ENCODE measurements around the gene ARHGDIA.

Gene ARHGDIA

DNA sequence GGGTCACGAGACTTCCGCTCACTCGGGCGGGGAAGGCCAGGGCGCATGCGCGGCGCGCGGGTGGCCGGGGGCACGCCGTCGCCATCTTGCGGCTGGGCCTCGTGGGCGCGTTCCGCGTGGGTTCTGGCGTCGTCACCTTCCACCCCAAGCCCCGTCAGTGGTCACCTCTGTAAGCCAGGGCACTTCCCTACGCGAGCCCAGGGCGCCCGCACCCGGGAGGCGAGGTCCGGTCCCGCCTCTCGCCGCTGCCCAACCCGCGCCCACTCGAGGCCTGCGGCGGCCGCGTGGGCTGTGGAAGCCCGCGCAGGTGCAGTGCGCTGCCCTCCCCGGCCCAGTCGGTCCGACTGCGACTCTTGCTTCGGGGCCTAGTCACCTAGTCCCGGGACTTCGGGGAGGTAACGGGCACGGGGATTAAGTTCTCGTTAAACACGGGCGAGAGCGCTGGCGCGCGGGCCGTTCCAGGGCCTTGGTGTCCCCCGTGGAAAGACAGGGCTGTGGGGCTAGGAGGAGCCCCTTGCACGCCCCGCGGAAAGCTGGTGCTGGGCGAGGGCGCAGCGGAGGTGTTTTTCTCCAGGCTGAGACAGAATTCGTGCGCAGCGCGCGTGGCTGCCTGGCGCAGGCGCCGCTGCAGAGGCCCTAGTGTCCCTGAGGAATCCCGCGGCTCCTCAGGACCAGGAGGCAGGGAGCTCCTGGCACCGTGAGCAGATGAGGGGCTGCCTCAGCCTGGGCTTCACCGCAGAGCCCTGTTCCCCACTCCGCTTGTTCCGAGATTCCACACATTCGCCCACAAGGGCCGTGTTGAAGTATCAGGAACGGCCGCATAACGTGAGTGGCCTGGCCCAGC is 472 bp upstream of the ARHGDIA start:
- H3K36me3 ChIP-seq (ENCODE audit: control insufficient read depth, insufficient read depth, low read length), result no peaks in the 10 kb centered on the region
- 6% methylated on average over 86 of the region's 86 CpGs for WGBS, 2 experiments

GRCh38 chr17:81870131-81870980 is 781 bp downstream of the ARHGDIA start:
- H3K4me3 ChIP-seq (ENCODE audit: insufficient read depth, low read depth, low read length), result peak overlapping the region; percentile 99
- peak overlapping the region; percentile 9 for H3K27ac ChIP-seq (ENCODE audit: insufficient read depth, low read depth, low read length, poor library complexity, severe bottlenecking)
- peaks cover 34% of the 10 kb centered on the region for H3K4me1 ChIP-seq (ENCODE audit: control insufficient read depth, insufficient read depth, low read length)
- 2% methylated on average over 65 of the region's 65 CpGs for WGBS, 2 experiments
- H3K36me3 ChIP-seq (ENCODE audit: control insufficient read depth, insufficient read depth, low read length), result no peaks in the 10 kb centered on the region
- H3K27me3 ChIP-seq (ENCODE audit: control insufficient read depth, insufficient read depth, low read length, poor library complexity, severe bottlenecking), result no peaks in the 10 kb centered on the region
- no peaks in the 10 kb centered on the region for H3K9me3 ChIP-seq (ENCODE audit: control insufficient read depth, low read length)

More for the DNA sequence above, 472 bp upstream of the ARHGDIA start:
- Histone ChIP-seq H3K27me3 (ENCODE audit: control insufficient read depth, insufficient read depth, low read length, poor library complexity, severe bottlenecking) (no peaks in the 10 kb centered on the region), H3K9me3 (ENCODE audit: control insufficient read depth, low read length) (no peaks in the 10 kb centered on the region), H3K4me3 (ENCODE audit: insufficient read depth, low read depth, low read length) (peak overlapping the region; percentile 99), H3K4me1 (ENCODE audit: control insufficient read depth, insufficient read depth, low read length) (peaks cover 34% of the 10 kb centered on the region), H3K27ac (ENCODE audit: insufficient read depth, low read depth, low read length, poor library complexity, severe bottlenecking) (peak overlapping the region; percentile 87)

GRCh38 chr17:81869221-81870130 is 1.7 kb downstream of the ARHGDIA start:
- no peaks in the 10 kb centered on the region for H3K36me3 ChIP-seq (ENCODE audit: control insufficient read depth, insufficient read depth, low read length)
- peak overlapping the region; percentile 99 for H3K4me3 ChIP-seq (ENCODE audit: insufficient read depth, low read depth, low read length)
- no peaks in the 10 kb centered on the region for H3K9me3 ChIP-seq (ENCODE audit: control insufficient read depth, low read length)
- 48 to 51% methylated on average over 52 of the region's 52 CpGs for WGBS, 2 experiments
- H3K27ac ChIP-seq (ENCODE audit: insufficient read depth, low read depth, low read length, poor library complexity, severe bottlenecking), result peak overlapping the region; percentile 9
- H3K27me3 ChIP-seq (ENCODE audit: control insufficient read depth, insufficient read depth, low read length, poor library complexity, severe bottlenecking), result no peaks in the 10 kb centered on the region
- peaks cover 34% of the 10 kb centered on the region for H3K4me1 ChIP-seq (ENCODE audit: control insufficient read depth, insufficient read depth, low read length)

DNA sequence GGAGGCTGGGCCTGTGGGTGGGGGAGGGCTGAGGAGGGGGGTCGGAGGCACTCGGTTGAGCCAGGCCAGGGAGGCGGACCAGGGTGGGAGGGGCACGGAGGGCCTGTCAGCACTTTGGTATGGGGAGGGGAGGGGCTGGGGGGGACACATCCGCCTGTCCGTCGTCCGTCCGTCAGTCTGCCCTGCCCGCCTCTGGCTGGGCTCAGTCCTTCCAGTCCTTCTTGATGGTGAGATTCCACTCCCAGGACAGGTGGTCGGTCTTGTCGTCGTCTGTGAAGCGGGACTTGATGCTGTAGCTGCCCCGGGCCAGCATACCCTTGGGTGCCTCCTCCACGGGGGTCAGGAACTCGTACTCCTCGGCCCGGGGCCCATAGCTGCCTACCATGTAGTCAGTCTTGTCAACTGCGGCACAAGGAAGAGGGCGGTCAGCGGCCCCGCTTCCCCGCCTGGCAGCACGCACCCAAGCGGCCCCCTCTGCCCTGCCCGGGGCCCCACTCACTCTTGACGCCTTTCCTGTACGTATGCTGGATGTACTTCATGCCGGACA is 2.4 kb downstream of the ARHGDIA start:
- Histone ChIP-seq H3K27ac (ENCODE audit: insufficient read depth, low read depth, low read length, poor library complexity, severe bottlenecking) (peak overlapping the region; percentile 16), H3K36me3 (ENCODE audit: control insufficient read depth, insufficient read depth, low read length) (peaks cover under 1% of the 10 kb centered on the region), H3K4me1 (ENCODE audit: control insufficient read depth, insufficient read depth, low read length) (peaks cover 34% of the 10 kb centered on the region), H3K4me3 (ENCODE audit: insufficient read depth, low read depth, low read length) (no peak overlapping the region), H3K9me3 (ENCODE audit: control insufficient read depth, low read length) (no peaks in the 10 kb centered on the region), H3K27me3 (ENCODE audit: control insufficient read depth, insufficient read depth, low read length, poor library complexity, severe bottlenecking) (no peaks in the 10 kb centered on the region)
- WGBS, 2 experiments, result 81 to 87% methylated on average over 30 of the region's 30 CpGs

DNA sequence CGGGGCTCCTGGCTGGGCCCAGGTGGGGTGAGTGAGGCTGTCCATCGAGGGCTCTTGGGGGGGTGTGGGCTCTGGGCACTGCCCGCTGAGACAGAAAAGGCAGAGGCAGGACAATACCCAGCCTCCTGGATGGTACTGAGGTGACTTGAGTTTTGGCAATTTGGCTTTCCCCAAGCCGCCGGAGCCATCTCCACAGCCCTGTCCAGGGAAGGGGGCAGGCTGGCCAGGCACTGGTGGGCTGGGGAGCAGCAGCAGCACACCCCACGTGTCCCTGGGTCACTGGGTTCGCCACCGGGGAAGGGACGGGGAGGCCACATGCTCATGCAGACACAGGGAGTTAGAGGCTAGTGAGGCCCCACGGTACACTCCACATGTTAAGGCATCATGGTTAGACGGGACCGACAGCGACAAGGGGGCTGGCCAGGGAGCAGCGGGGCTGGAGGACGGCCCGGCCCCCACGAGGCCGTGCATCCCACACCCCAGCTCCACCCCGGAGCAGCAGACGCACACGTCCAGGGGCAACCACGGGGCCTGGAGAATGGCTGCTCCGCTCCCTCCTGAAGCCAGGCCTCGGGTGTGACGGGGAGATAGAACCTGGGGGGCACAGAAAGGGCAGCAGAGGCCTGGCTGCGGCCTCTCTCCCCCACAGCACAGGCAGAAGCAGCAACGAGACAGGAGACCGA is 3.0 kb downstream of the ARHGDIA start:
- 88 to 89% methylated on average over 27 to 28 of the region's 28 CpGs for WGBS, 2 experiments
- no peaks in the 10 kb centered on the region for H3K27me3 ChIP-seq (ENCODE audit: control insufficient read depth, insufficient read depth, low read length, poor library complexity, severe bottlenecking)
- peaks cover 7% of the 10 kb centered on the region for H3K36me3 ChIP-seq (ENCODE audit: control insufficient read depth, insufficient read depth, low read length)
- H3K4me1 ChIP-seq (ENCODE audit: control insufficient read depth, insufficient read depth, low read length), result peaks cover 34% of the 10 kb centered on the region
- H3K9me3 ChIP-seq (ENCODE audit: control insufficient read depth, low read length), result no peaks in the 10 kb centered on the region
- no peak overlapping the region for H3K4me3 ChIP-seq (ENCODE audit: insufficient read depth, low read depth, low read length)
- H3K27ac ChIP-seq (ENCODE audit: insufficient read depth, low read depth, low read length, poor library complexity, severe bottlenecking), result peak overlapping the region; percentile 16

DNA sequence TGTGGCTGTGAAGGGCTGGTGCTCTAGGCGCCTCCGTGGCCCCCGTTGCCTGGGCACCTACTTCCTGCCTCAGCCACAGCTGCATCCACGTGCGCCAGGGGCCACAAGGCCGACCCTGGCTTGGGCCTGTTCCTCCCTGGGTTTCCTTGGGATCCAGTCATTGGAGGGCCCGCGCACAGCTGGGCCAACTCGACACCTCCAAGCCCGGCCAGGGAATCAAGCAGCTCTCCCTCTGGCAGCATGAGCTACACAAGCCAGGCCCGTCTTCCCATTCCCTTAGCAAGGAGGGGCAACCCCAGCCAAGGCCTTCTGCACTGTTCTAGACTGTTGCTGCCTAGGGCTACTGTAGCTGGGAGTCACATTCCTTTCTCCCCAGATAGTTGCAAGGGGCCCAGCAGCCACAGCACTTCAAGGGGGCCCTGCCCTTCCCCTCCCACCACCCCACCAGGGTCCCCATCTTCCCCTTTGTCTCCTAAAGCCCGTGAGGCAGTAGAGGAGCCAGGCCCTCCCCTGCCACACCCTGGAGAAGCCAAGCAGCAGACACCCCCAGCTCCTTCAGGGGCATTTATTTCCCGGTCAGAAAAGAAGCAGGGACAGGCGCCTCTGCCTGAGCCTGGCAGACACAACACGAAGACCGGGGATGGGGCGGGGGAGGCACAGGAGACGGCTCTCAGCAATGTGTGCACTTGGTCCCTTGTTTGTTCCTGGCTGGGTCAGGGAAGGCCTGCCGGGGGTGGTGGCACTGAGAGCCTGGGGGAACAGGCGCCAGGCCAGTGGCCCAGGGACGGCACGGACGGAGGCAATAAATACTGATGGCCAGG is 3.8 kb downstream of the ARHGDIA start:
- peaks cover 9% of the 10 kb centered on the region for H3K36me3 ChIP-seq (ENCODE audit: control insufficient read depth, insufficient read depth, low read length)
- peak overlapping the region; percentile 77 for H3K27ac ChIP-seq (ENCODE audit: insufficient read depth, low read depth, low read length, poor library complexity, severe bottlenecking)
- peaks cover 34% of the 10 kb centered on the region for H3K4me1 ChIP-seq (ENCODE audit: control insufficient read depth, insufficient read depth, low read length)
- no peaks in the 10 kb centered on the region for H3K27me3 ChIP-seq (ENCODE audit: control insufficient read depth, insufficient read depth, low read length, poor library complexity, severe bottlenecking)
- no peaks in the 10 kb centered on the region for H3K9me3 ChIP-seq (ENCODE audit: control insufficient read depth, low read length)
- no peak overlapping the region for H3K4me3 ChIP-seq (ENCODE audit: insufficient read depth, low read depth, low read length)
- 81 to 83% methylated on average over 23 of the region's 23 CpGs for WGBS, 2 experiments

- H3K9me3 ChIP-seq (ENCODE audit: control insufficient read depth, low read length), result no peaks in the 10 kb centered on the region
- WGBS, 2 experiments, result 94% methylated on average over 18 of the region's 18 CpGs
- H3K27me3 ChIP-seq (ENCODE audit: control insufficient read depth, insufficient read depth, low read length, poor library complexity, severe bottlenecking), result no peaks in the 10 kb centered on the region
- H3K4me1 ChIP-seq (ENCODE audit: control insufficient read depth, insufficient read depth, low read length), result peaks cover 34% of the 10 kb centered on the region
- peaks cover 9% of the 10 kb centered on the region for H3K36me3 ChIP-seq (ENCODE audit: control insufficient read depth, insufficient read depth, low read length)
- no peak overlapping the region for H3K4me3 ChIP-seq (ENCODE audit: insufficient read depth, low read depth, low read length)
- peak overlapping the region; percentile 3 for H3K27ac ChIP-seq (ENCODE audit: insufficient read depth, low read depth, low read length, poor library complexity, severe bottlenecking)
Observed at GRCh38 chr17:81866440-81867169, 4.5 kb downstream of the ARHGDIA start.

- H3K36me3 ChIP-seq (ENCODE audit: control insufficient read depth, insufficient read depth, low read length), result peaks cover 9% of the 10 kb centered on the region
- no peak overlapping the region for H3K4me3 ChIP-seq (ENCODE audit: insufficient read depth, low read depth, low read length)
- H3K4me1 ChIP-seq (ENCODE audit: control insufficient read depth, insufficient read depth, low read length), result peaks cover 34% of the 10 kb centered on the region
- no peaks in the 10 kb centered on the region for H3K9me3 ChIP-seq (ENCODE audit: control insufficient read depth, low read length)
- no peaks in the 10 kb centered on the region for H3K27me3 ChIP-seq (ENCODE audit: control insufficient read depth, insufficient read depth, low read length, poor library complexity, severe bottlenecking)
- 91 to 94% methylated on average over 18 of the region's 18 CpGs for WGBS, 2 experiments
- H3K27ac ChIP-seq (ENCODE audit: insufficient read depth, low read depth, low read length, poor library complexity, severe bottlenecking), result no peak overlapping the region
Observed at GRCh38 chr17:81865733-81866439, 5.3 kb downstream of the ARHGDIA start.
